Lower leg skin (tissue), 3 donors: ENCODE data around the gene FDXR.

Source experiments
- POLR2A ChIP-seq, 2 donors: fragments of 450-650 bp; IDR thresholded peaks; one replicate each; pipeline ENCODE4 v1.6.1; 2016 to 2017; ENCODE audit warnings: antibody characterized with exemption in 2 of 2, mild to moderate bottlenecking in 1 of 2, moderate library complexity in 1 of 2
- TF ChIP-seq, protein P1 (sequence below), 3 donors: fragments of 450-650 bp; IDR thresholded peaks; one replicate each; pipeline ENCODE4 v1.5.1; 2016; ENCODE audit warnings: antibody characterized with exemption in 3 of 3, mild to moderate bottlenecking in 3 of 3, moderate library complexity in 2 of 3

DNA sequence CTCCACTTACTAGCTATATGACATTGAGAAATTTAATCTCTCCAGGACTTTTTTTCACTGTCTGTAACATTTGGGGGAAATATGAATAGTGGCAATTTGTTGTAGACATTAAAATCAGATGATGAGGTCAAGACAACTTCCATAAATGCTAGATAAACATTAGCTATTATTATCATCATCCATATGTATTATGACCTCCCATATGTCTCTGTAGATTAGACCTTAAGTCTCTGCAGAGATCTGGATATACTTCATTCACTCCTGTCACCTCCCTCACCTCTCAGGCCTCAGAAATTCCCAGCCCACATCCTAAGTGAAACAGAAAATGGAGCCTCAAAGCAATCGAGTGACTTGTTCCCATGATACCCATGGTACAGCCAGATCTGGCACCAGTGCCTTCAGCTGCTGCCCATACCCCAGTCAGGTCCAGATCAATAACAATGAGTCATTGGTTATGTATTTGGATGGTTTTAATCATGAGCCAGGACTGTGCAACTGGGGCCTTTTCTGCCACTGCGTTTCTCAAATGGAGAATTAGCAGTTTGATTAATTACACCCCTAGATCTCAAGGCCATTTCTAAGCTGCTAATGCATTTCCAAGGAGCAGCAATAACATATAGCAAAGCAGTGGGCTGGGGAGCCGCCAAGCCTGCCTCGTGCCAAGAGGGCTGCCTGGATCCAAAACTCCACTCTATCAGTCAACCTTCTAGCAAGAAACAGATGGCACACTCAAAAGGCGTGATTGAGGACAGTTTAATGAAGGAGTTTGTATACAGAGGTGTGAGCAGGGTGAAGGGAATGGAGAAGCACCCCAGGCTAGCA is 2.6 kb upstream of the FDXR start:
- TF ChIP-seq, protein P1, sequence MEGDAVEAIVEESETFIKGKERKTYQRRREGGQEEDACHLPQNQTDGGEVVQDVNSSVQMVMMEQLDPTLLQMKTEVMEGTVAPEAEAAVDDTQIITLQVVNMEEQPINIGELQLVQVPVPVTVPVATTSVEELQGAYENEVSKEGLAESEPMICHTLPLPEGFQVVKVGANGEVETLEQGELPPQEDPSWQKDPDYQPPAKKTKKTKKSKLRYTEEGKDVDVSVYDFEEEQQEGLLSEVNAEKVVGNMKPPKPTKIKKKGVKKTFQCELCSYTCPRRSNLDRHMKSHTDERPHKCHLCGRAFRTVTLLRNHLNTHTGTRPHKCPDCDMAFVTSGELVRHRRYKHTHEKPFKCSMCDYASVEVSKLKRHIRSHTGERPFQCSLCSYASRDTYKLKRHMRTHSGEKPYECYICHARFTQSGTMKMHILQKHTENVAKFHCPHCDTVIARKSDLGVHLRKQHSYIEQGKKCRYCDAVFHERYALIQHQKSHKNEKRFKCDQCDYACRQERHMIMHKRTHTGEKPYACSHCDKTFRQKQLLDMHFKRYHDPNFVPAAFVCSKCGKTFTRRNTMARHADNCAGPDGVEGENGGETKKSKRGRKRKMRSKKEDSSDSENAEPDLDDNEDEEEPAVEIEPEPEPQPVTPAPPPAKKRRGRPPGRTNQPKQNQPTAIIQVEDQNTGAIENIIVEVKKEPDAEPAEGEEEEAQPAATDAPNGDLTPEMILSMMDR (IDR thresholded peaks at IDR 0.05), result no peak
- no peak for TF ChIP-seq POLR2A (IDR thresholded peaks at IDR 0.05)
